ENCODE results near the gene COPS7A.

COPS7A gene

DNA sequence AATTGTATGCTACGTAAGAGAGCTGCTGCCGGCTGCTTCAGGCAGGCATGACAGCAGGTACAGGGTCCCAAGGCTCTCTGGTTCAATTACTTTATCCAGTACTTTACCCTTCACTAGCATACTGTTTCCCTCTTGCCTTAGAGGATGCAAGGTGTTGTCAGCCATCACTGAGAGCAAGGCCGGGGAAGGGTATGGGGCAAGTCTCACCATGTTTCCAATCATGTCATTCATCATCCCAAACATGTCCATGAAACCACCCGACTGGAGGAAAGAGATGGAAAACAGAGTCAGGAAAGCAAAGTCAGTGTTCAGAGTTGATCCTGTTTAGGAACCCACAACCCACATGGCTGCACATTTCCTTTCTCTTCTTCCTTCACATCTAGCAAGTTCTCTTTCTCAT is 26.7 kb downstream of the COPS7A start:
- DNase-seq (ENCODE audit: low read depth in 2 of 2), result no peak

DNA sequence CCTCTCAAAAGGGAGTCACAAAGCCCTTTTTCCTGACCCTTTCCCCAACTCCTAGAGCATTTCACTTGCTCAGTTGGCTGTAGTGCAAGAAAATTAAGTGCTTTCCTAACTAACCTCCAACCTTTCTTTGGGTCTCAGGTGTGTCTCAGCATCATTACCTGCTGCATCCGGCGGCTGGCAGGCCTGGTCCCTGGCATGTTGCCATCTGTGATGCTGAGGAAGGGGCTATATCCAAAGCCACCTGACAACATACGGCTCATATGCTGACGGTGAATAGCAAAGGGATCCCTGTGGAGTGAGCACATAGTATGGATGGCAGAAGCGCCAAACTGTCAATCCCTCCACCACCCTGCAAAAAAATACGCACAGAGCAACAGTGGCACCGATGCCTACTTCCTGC is 27.9 kb downstream of the COPS7A start:
- no peak for DNase-seq (ENCODE audit: low read depth in 2 of 2)

DNA sequence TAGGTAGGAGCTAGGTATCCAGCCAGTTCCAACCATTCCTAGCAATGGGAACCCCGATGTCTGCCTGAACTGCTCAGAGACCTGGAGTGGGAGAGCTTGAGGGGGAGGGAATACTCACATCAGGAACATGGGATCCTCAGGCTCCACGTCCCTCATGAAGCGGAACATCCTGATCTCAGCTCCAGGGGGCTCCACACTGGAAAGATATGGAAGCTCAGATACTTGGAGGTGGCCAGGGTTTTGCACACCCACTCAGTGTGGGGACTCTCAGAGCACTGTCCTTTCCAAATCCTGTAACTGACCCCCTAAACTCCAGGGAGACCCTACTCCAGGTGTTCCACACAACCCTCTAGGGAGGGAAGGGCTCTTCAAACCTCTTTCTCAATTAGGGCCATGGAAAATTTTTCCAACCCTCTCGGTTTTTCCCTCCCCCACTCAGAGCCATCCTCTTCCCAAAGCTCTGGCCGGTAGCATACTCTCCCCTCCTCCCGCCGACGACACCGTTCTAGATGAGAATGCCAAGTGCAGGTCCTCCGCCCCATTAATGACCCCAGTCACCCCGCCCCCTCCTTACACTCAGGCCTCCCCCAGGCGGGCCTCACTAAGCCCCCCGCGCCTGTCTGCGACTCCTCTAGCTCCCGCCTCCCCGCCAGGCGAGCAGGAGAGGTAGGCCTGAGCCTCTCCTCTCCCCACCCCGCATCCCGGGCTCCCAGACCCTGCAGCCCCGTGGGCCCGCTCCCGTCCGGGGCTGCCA is 28.5 kb downstream of the COPS7A start:
- DNase-seq (ENCODE audit: low read depth in 2 of 2), result no peak

DNA sequence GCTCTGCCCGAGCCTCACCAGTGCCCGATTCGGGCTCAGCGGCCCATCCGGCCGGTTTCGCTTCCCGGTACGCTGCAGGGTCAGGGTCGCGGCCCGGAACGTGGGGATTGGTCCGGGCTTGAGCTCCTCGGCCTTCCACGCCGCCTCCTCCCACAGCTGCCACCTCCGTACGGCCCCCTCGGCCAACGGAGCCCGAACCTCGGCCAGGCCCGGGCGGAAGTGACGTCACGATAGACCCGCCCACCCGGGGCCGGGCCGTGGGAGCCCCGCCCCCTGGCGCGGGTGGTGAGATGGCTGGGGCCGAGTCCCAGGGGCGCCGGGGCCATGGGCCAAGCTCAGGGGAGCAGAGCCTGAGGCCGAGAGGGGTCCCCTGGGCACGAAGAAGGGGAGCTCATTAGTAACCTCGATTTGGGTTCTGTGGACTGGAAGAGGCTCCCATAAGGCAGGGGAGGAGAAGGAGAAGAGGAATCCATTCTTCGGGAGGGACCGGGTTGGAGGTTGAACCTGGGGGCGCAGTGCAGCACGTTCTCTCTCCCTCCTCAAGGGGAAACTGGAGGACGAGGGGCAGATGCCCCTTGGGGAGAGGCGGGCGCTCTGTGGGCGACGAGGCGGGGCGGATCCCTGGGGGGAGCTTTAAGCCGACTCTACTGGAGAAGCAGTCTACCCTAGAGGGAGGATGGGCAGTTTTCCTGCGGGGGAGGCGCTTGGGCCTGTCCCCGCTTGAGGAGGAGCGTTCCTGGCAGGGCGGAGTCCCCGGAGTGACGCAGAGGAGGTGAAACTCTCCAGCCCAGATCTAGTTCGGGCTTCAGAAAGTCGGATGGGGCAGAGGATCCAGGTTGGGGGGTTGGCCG is 29.3 kb downstream of the COPS7A start, which contains the start of gene MLF2:
Gene MLF2, minus strand, starts transcription at position 221 of the 851 bp plus-strand sequence. CDS start 807 bp downstream, outside the sequence.
- peak; percentile 96 to 97 for DNase-seq (ENCODE audit: low read depth in 2 of 2)

DNA sequence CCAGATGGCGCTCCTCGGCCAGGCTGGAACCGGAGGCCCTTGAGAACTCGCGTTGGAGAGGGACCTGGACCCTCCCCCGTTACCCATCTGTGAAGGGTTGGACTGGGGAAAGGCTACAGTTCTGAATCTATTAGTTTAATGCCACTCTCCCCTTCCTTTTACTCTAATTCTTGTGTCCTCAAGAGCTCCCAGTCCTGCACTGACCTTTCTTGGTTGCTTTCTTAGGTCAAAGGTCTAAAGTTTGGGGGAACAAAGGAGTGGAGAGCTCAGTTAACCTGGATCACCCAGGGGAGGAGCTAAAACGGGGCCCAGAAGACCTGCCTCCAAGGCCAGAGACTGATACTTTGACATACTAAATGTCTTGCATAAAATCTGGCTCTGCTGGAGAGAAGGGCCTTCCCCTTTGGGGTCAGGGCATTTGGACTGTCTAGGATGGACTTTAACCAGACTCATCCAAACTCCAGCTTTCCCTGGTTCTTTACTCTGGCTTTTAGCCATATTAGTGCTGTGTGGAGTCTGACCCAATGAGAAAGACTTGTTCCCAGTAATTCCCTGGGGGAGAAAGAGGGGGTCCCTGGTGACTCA is 30.0 kb downstream of the COPS7A start:
- DNase-seq (ENCODE audit: low read depth in 2 of 2), result no peak

DNA sequence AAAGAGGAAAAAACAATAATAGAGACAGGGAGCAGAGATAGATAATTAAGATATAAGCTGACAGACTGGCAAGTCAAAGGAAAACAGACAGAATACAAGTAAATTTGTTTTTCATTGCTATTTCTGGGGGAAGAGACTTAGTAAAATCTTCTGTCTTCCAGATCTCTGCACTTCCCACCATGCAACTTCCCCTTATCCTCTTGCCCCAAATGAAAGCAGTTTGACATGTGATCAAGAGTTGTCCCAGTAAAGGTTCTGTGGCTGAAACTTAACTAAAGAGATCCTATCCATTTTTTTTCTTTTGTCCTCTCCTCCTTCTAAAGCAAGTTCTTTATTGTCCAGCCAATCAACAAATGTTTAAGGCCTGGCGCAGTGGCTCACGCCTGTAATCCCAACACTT is 30.6 kb downstream of the COPS7A start:
- no peak for DNase-seq (ENCODE audit: low read depth in 2 of 2)

DNA sequence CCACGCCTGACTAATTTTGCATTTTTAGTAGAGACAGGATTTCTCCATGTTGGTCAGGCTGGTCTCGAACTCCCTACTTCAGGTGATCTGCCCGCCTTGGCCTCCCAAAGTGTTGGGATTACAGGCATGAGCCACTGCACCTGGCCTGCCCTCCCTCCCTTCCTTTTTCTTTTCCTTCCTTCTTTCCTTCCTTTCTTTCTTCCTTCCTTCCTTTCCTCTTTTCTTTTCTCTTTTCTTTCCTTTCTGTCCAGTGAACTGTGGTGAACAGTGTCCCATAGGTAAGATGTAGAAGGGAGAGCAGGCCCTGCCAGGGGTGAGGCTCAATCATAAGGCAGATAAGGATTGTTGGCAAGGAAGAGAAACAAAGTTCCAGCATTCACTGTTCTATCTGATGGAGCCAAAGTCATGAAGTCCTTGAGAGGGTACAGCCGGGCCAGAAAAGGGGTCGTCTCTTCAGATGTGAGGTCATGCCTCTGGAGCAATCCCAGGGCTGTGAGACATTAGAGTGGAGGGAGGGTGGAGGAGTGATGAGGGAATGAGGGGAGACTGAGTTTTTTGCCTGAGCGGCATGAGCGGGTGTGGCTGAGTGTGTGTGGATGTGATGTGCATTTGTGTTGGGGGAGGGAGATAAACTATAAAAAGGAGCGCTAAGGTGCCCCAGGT is 33.3 kb downstream of the COPS7A start:
- no peak for DNase-seq (ENCODE audit: low read depth in 2 of 2)

DNA sequence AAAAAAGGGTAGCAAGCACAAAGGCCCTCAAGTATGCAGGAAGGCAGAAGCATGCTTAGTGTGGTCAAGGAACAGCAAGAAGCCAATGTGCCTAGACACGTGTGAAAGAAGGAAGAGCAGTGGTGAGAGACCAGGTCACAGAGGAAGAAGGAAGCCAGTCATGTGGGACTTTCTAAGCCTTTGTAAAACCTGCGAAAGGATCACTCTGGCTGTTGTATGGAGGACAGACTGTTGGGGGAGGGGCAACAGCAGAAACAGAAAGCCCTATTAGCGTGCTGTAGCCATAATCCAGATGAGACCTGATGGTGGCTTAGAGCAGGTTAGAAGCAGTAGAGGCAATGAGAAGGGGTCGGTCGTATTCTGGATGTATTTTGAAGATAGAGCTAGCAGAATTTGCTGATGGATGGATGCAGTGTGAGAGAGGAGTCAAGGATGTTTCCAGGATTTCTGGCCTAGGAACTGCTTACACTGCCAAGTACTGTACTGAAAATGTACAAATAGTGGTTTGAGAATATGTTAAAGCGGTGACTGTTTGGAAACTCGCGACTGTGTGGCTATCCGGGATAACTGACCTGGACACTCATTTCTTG is 34.8 kb downstream of the COPS7A start:
- DNase-seq (ENCODE audit: low read depth in 2 of 2), result no peak

DNA sequence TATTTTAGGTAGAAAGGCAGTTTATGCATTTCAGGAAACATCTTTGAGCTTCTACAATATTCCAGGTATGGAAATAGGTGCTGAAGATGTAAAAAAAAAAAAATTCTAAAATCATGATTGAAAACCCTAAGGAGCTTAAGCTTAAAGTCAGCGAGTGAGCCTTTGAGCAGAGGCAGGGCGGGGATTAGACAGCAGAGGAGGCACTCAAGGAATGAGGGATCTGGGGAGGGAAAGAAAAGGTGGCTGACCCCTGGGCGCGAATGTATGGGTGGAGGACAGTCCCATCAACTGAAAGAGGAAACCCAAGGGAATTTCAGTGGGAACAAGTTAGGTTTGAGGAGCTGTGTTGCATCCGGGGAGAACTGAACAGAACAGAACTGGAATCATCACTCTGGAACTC is 35.9 kb downstream of the COPS7A start:
- DNase-seq (ENCODE audit: low read depth in 2 of 2), result no peak

DNA sequence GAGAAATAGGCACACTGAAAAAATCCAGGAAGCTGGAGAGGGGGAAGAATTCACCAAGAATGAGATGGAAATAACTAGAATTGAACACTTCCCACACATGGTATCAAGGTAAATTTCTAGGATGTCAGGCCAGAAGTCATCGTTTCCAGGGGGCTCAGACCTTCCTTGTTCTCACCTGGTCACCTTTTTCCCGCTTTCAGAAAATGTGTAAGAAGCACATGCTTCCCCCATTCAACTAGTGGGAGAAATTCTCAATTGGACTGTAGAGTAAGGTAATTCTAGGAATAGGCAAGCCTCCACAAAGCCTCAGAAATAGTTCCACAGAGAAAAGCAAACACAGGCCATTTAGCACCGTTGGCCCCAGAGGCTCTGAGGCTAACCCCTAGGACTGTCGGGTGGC is 39.5 kb downstream of the COPS7A start:
- DNase-seq (ENCODE audit: low read depth in 2 of 2), result no peak

DNA sequence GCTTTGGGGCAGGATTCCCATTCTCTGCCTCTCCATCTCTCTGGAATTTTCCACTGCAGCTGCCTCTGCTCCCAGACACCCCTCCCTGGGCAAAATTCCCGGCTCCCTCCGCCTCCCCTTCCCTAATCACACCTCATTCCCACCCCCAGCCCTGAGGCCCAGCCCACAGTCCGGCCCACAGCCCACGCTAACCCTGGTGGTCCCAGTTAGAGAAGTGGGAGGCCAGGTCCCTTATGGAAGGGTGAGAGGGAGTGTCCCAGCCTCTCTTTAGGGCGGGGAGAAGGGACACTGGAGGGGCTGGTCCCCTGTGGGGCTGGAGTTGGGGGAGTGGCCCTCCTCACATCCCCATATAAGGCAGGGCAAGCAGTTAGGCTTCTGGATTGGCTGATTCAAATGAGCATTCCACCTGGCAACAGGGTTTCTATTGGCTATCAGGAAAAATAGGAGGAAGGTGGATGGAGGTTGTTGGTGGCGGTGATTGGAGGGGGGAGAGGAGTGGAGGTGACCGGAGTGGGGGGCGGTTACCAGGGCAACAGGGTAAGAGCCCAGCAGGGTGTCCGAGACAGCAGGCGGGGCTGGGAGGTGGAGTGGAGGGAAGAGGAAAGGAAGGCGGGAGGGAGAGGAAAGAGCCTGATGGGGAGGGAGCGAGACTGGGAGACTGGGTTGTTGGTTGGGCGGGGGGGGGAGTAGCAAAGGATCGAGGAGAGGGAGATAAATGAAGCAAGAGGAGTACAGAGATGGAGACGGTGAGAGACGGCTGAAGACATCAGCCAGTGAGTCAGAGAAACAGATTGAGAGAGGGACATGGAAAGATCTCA is 40.4 kb downstream of the COPS7A start:
- peak in 1 of 2 donors; percentile 49 for DNase-seq (ENCODE audit: low read depth in 2 of 2)

DNA sequence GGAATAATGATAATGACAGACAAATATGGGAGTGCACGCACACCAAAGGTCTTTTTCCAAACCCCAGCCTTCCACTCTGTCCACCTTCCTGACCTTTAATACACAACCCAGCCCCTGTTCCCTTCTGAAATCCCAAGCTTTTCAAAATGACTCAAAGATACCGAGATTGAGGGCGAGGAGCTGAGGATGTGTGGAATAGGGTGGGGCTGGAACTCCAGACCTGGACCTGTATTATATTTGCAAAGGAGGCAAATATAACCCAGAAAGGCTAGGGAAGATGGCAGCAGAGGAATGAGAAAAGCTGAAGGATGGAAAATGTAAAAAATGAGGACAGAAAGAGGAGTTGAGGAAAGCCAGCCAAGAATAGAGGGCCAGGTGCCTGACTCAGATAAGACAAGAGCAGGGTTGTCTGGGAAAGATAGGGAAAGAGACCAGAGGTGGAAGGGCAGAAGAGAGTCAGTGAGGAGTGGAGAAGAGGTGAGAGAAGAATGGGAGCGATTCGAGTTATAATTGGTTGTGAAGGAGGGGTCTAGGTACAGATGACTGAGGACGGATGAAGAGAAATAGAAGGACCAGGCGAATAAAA is 41.3 kb downstream of the COPS7A start:
- no peak for DNase-seq (ENCODE audit: low read depth in 2 of 2)

DNA sequence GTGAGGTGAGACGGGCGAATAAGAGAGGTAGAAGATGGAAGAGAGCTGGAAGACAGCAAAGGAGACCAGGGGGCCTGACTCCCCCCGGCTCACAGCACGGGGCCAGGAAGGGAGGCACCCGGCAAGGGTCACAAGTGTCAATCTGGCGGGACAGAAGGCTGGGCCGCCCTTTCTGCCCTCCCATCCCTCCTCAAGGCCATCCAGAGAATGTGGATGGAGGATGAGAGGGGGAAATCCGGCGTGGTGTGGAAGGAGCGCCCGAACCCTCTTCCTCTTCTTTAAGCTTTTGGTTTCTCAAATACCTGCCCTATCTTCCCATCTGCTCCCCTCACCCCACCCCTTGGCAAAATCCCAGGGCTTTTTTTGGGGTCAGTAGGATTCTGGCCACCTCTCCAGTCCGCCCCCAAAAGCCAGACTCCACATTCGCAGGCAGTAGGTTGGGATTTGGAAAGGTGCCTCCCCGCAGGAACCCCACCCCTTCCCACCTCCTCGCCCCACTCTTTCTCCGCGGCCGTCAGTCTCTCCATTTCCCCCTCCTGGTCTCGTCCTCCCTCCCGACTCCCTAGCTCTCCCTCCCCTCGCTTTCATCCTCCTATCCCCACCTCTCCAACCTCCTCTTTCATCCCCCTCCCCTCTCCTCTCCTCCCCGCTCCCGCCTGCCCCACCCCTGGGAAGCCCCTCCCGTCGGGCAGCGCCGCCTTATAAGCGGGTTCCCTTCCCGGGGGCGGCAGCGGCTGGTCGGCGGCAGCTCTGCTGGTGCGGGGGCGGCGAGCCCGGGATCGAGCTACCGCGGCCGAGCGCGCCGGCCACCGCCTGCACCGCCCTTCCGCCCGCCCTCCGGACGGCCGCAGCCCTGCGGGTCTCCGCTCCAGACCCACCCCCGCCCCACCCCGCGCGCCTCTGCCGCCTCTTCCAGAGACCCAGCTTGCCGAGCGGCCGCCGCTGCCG is 42.1 kb downstream of the COPS7A start, which contains the start of gene PTMS:
Gene PTMS, plus strand, starts transcription at position 730 of the 948 bp plus-strand sequence. CDS start 343 bp downstream, outside the sequence.
- no peak for DNase-seq (ENCODE audit: low read depth in 2 of 2)

DNA sequence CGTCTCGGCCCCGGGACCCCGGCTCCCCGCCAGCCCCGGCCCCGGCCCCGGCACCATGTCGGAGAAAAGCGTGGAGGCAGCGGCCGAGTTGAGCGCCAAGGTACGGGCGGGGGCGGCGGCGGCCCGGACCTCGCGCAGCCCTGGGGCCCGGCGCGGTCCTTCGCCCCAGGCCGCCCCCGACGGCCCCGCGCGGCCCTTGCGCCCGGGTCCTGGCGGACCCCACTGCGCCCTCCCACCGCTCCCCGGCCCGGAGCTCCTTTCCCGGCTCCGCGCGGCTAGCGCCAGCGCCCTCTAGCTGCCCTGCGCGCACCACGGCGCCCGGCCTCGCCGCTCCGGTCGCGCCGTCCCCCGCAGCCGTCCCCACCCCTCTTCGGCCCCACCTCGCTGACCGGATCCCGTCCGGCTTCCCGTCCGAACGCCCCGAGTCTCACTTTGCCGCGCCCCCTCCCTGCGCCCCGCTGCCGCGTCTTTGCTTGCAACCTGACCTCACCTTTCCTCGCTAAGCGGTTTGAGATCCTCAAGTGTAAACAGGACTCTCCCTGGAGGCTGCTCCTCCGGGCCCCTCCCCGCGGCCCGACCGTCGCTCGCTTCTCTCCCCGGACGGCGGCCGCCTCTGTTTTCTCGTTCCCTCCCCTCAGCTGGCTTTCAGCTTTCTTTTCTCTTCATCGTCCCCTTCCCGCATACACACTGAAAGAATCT is 43.0 kb downstream of the COPS7A start:
- DNase-seq (ENCODE audit: low read depth in 2 of 2), result no peak

DNA sequence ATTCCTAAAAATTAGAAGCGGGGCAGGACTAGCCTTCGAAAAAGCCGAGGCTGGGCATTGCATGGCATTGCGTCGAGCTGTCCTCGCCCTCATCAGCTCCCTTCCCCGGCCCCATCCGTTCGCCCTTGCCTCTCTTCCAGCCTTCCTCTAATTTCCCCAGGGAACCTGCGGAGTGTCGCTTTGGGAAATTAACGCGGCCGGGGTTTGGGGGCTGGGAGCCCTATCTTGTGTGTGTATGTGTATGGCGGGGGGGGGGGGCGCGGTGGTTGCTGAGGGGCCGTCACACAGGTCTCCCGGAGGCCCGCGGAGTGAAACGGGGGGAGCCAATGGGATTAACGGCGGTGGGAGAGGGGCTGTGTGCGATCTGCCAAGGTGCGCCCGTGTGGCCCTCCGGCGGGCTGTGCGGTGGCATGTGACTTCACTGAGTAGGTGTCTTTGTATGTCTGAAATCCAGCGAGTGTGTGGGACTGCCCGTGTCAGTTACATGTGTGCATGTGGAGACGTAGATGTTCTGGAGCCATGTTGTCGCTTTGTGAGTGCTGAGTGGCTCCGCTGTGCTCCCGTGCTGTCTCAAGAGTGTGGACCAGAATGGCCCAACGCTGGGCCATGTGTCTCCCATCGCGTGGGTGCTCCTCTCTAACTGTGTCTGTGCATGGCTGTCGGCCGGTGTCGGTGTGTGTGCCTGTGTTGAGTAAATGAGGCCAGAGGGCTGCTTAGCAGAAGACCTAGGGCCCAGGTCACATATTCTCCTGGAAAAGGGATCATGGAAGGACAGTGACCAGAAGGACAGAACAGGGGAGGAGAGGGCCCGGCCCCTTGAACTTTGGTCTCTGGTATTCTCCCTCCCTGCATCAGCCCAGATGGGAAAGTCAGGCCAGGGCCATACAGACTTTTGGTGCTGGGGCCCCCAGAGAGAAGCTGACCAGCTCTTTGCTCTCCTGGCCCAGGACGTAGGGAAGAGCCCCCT is 43.8 kb downstream of the COPS7A start:
- DNase-seq (ENCODE audit: low read depth in 2 of 2), result no peak

DNA sequence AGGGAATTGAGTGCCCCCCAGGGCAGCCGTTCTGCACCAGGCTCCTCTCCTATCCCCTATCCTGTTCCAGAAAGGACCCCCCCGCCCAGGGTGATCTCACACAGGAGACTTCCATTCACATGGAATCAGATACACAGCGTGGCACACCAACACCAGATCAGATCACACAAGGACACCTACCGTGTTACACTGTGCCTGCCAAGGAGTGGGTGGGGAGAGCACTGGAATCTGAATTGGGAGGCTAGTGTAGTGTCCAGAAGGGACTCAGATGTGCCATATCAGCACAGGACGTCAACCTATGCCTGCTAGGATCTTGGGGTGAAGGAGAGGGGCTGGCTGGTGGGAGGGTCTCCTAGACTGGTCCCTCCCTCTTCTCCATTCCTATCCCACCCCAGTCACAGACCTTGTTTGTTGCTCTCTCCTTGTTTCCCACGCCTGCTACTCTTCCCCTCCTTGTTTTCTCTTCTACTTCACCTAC is 44.6 kb downstream of the COPS7A start:
- DNase-seq (ENCODE audit: low read depth in 2 of 2), result no peak

DNA sequence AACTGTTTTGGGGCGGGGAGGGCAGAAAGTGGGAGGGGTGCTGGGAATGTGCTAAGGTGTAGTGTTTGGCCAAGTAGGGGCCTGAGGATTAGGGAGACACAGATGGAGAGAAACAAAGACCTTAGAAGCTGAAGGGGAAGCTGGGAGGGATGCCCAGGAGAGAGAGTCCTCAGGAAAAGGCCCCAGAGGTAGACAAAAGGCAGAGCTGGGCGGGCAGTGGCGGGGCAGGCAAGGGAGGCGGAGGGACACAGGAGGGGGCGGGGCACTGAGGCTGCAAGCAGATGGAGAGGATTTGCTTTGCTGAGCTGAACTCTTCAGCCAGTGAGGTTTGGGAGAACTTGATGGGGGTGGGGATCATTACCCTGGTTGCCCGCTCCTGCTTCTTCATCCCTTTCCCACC is 45.1 kb downstream of the COPS7A start:
- DNase-seq (ENCODE audit: low read depth in 2 of 2), result no peak

All from stimulated activated CD8-positive, alpha-beta memory T cell treated with anti-CD3 and anti-CD28 coated beads, Interleukin-15, amount 100 ng/mL, for 48 hours (primary cell).